K562 (cell line): ENCODE measurements around the gene UNC5B. TPM values are rescaled to one million over a fixed set of nuclear protein-coding genes. Genes with fewer than 3 reads are reported as not detected.

Source experiments
- FOXK2 ChIP-seq, 2 experiments: fragments of 450-650 bp; IDR thresholded peaks in 1 of 2; conservative IDR thresholded peaks in 1 of 2; 2 replicates each; pipeline ENCODE4 v1.6.1; 2016; ENCODE audit warnings: low read depth in 2 of 2, mild to moderate bottlenecking in 1 of 2
- GTF2A2 ChIP-seq: IDR thresholded peaks from 2 replicates; pipeline ENCODE4 v1.6.1; 2016; ENCODE audit warnings: mild to moderate bottlenecking, missing genetic modification characterization, missing compliant biosample characterization
- HDAC3 ChIP-seq: fragments of 450-650 bp; IDR thresholded peaks from 2 replicates; pipeline ENCODE4 v1.6.1; 2018; ENCODE audit warnings: borderline replicate concordance, mild to moderate bottlenecking, moderate library complexity; ENCODE audit not compliant: partially characterized antibody
- KDM1A ChIP-seq, 2 experiments: fragments of 450-650 bp; IDR thresholded peaks; 2 replicates each; pipeline ENCODE4 v1.6.1; 2016; ENCODE audit warnings: mild to moderate bottlenecking in 2 of 2
- NCOA6 ChIP-seq: fragments of 450-650 bp; IDR thresholded peaks from 2 replicates; pipeline ENCODE4 v1.6.1; 2017; ENCODE audit warnings: mild to moderate bottlenecking
- PTBP1 ChIP-seq: fragments of 200-400 bp; formaldehyde crosslinking; IDR thresholded peaks from 2 replicates; pipeline ENCODE4 v1.6.1; 2017; ENCODE audit warnings: low read depth, low read length
- TCF7 ChIP-seq: sonication (generic); IDR thresholded peaks from 2 replicates; pipeline ENCODE4 v1.6.1; 2016; ENCODE audit warnings: antibody characterized with exemption, borderline replicate concordance
- TEAD1 ChIP-seq, 2 experiments: fragments of 450-650 bp in 1 of 2; sonication (generic) in 1 of 2; formaldehyde crosslinking; IDR thresholded peaks; 2 replicates each; pipeline versions ENCODE4 v1.4.0 to v1.8.0; 2020 to 2022; ENCODE audit warnings: mild to moderate bottlenecking in 2 of 2, missing genetic modification reagents in 1 of 2
- XRCC4 ChIP-seq: IDR thresholded peaks from one replicate; pipeline ENCODE4 v1.6.1; 2011; ENCODE audit not compliant: insufficient read depth, insufficient read length; ENCODE audit errors: extremely low read depth
- ZBTB8A ChIP-seq: fragments of 450-650 bp; IDR thresholded peaks from 2 replicates; pipeline ENCODE4 v1.6.1; 2018; ENCODE audit warnings: mild to moderate bottlenecking, moderate library complexity; ENCODE audit not compliant: partially characterized antibody
- ZFP30 ChIP-seq: fragments of 250-450 bp; sonication (Bioruptor Pico); IDR thresholded peaks from 2 replicates; pipeline ENCODE4 v1.8.0; 2022; ENCODE audit warnings: moderate library complexity, mild to moderate bottlenecking, inconsistent platforms, borderline replicate concordance
- ZNF134 ChIP-seq: fragments of 250-450 bp; sonication (Bioruptor Pico); conservative IDR thresholded peaks from 2 replicates; pipeline ENCODE4 v1.4.0; 2020
- ZNF311 ChIP-seq: fragments of 250-450 bp; sonication (Bioruptor Pico); IDR thresholded peaks from 2 replicates; pipeline ENCODE4 v1.4.0; 2020; ENCODE audit warnings: mild to moderate bottlenecking, moderate library complexity
- ZNF79 ChIP-seq: fragments of 250-450 bp; sonication (Bioruptor Pico); IDR thresholded peaks from 2 replicates; pipeline ENCODE4 v1.4.0; 2020; ENCODE audit warnings: low read depth, mild to moderate bottlenecking, moderate library complexity
- polyA plus RNA-seq, 8 experiments: library from polyadenylated mRNA; depleted of rRNA in 4 of 8; stranded (reverse) in 5 of 8; unstranded in 3 of 8; fragments of >200 nt; fragmentation: Nextera tagmentation in 2 of 8; fragmentation: Illumina TruSeq in 1 of 8; extraction: Ambion mirVana in 2 of 8; extraction: Trizol in 1 of 8; gene quantifications; 2 replicates each; pipeline versions ENCODE4 v1.2.1 to v1.2.3, GENCODE V29; 2011 to 2014; ENCODE audit warnings: inconsistent platforms in 1 of 8, missing spikeins in 1 of 8
- total RNA-seq, 7 experiments: library from RNA; depleted of rRNA in 6 of 7; stranded (reverse); fragments of >200 nt in 6 of 7; fragmentation: Illumina TruSeq in 2 of 7; extraction: Trizol in 2 of 7; gene quantifications; 2 replicates each; pipeline versions ENCODE4 v1.2.1 to v1.2.3, GENCODE V29; 2011 to 2021; ENCODE audit warnings: low replicate concordance in 1 of 7
- TF ChIP-seq, protein P1 (sequence below): fragments of 450-650 bp; IDR thresholded peaks from 2 replicates; pipeline ENCODE4 v1.6.1; 2016; ENCODE audit warnings: borderline replicate concordance
- TF ChIP-seq, protein P2 (sequence below), 2 experiments: fragments of 450-650 bp; IDR thresholded peaks; 2 replicates each; pipeline ENCODE4 v1.6.1; 2016; ENCODE audit warnings: mild to moderate bottlenecking in 2 of 2, borderline replicate concordance in 1 of 2, low read depth in 1 of 2, moderate library complexity in 1 of 2
- TF ChIP-seq, protein P3 (sequence below): fragments of 450-650 bp; formaldehyde crosslinking; IDR thresholded peaks from 2 replicates; pipeline ENCODE4 v1.4.0; 2020; ENCODE audit warnings: mild to moderate bottlenecking, moderate library complexity

The UNC5B gene
- total and polyA plus RNA-seq, 9 of the 15 experiments (the other 6 are each of a cell fraction or from before 2014, with no cell fraction given), result 0.10 to 8.4 (median 2.1) TPM

DNA sequence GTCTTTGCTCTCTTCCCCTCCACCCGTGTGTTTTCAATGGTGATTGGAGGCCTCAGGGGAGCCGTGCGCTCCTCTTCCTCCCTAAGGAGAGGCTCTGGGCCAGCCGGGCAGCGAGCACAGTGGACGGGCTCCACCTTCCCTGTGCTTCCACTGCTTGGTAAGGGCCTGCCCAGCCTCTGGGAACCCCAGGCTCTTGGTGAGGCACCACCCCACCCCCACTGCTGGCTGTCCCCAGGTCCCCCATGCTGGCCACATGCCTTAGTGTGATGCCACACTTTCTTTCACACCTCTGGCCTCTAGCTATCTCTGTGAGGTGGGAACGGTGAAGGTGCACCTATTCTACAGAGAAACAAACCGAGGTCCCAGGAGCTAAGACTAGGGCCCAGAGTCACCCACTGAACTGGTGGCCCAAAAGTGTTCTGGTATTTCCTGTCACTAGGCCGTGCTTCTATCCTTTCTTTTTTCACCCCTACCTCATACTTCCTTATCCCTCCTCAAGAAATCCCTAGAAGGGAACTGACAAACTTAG is 53.3 kb downstream of the UNC5B start (continued):
- TF ChIP-seq HDAC3 (no peak), ZNF134 (no peak; the same call in 1 of the 2 replicates), ZNF311 (CRISPR knock-in tag) (peak; percentile 18; the same call in 1 of the 2 replicates), ZFP30 (CRISPR knock-in tag) (no peak), ZBTB8A (no peak), ZNF79 (peak; percentile 67; the same call in 1 of the 2 replicates), XRCC4 (no peak), TEAD1 (CRISPR knock-in tag; IDR thresholded peaks at IDR 0.05) (peak in 1 of 2 experiments; percentile 56; a peak in 1 of 4 replicates), TCF7 (no peak), KDM1A (IDR thresholded peaks at IDR 0.05) (no peak), PTBP1 (no peak), GTF2A2 (tag) (peak; percentile 70; the same call in 1 of the 2 replicates), NCOA6 (no peak), FOXK2 (conservative IDR thresholded peaks at IDR 0.05 in 1 of 2, IDR thresholded peaks at IDR 0.05 in 1 of 2; ENCODE audit: low read depth in 2 of 2) (no peak)
- TF ChIP-seq, protein P1, sequence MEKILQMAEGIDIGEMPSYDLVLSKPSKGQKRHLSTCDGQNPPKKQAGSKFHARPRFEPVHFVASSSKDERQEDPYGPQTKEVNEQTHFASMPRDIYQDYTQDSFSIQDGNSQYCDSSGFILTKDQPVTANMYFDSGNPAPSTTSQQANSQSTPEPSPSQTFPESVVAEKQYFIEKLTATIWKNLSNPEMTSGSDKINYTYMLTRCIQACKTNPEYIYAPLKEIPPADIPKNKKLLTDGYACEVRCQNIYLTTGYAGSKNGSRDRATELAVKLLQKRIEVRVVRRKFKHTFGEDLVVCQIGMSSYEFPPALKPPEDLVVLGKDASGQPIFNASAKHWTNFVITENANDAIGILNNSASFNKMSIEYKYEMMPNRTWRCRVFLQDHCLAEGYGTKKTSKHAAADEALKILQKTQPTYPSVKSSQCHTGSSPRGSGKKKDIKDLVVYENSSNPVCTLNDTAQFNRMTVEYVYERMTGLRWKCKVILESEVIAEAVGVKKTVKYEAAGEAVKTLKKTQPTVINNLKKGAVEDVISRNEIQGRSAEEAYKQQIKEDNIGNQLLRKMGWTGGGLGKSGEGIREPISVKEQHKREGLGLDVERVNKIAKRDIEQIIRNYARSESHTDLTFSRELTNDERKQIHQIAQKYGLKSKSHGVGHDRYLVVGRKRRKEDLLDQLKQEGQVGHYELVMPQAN, result no peak
- TF ChIP-seq, protein P2, sequence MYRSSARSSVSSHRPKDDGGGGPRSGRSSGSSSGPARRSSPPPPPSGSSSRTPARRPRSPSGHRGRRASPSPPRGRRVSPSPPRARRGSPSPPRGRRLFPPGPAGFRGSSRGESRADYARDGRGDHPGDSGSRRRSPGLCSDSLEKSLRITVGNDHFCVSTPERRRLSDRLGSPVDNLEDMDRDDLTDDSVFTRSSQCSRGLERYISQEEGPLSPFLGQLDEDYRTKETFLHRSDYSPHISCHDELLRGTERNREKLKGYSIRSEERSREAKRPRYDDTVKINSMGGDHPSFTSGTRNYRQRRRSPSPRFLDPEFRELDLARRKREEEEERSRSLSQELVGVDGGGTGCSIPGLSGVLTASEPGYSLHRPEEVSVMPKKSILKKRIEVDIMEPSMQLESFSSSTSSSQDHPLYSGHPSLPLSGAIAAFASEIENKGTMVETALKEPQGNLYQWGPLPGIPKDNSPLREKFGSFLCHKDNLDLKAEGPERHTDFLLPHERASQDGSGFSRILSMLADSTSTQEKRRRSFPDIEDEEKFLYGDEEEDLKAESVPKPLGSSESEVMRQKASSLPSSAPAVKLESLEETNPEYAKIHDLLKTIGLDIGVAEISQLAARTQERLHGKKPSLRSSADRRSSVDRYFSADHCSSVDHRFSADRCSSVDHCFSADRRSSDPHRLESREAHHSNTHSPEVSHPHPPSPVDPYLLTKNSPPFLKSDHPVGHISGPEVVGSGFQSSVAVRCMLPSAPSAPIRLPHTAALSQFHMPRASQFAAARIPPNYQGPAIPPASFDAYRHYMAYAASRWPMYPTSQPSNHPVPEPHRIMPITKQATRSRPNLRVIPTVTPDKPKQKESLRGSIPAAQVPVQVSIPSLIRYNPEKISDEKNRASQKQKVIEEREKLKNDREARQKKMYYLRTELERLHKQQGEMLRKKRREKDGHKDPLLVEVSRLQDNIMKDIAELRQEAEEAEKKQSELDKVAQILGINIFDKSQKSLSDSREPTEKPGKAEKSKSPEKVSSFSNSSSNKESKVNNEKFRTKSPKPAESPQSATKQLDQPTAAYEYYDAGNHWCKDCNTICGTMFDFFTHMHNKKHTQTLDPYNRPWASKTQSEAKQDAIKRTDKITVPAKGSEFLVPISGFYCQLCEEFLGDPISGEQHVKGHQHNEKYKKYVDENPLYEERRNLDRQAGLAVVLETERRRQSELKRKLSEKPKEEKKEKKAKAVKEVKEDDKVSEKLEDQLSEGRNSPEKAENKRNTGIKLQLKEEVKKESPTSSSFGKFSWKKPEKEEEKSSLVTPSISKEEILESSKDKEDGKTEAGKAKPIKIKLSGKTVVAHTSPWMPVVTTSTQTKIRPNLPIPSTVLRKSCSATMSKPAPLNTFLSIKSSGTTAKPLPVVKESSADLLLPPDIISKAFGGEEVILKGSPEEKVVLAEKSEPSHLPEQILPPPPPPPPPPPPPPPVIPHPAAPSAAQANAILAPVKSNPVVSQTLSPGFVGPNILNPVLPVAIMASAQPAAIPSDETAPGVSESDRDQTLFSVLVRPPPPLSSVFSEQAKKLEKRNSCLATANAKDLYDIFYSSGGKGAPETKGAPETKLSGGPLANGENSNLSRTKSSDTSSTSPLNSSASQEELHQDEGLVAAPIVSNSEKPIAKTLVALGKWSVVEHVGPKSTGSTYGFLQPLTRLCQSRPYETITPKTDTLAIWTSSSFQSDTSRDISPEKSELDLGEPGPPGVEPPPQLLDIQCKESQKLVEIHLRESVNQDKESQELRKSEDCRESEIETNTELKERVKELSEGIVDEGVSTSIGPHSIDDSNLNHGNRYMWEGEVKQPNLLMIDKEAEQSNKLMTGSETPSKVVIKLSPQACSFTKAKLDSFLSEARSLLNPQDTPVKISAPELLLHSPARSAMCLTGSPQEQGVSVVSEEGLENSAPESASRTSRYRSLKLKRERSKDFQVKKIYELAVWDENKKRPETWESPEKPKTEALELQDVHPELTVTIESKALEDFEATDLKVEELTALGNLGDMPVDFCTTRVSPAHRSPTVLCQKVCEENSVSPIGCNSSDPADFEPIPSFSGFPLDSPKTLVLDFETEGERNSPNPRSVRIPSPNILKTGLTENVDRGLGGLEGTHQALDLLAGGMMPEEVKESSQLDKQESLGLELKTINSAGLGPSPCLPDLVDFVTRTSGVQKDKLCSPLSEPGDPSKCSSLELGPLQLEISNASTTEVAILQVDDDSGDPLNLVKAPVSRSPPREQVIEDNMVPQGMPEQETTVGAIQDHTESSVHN (IDR thresholded peaks at IDR 0.05; ENCODE audit: borderline replicate concordance in 1 of 2, low read depth in 1 of 2), result no peak
- TF ChIP-seq, protein P3, sequence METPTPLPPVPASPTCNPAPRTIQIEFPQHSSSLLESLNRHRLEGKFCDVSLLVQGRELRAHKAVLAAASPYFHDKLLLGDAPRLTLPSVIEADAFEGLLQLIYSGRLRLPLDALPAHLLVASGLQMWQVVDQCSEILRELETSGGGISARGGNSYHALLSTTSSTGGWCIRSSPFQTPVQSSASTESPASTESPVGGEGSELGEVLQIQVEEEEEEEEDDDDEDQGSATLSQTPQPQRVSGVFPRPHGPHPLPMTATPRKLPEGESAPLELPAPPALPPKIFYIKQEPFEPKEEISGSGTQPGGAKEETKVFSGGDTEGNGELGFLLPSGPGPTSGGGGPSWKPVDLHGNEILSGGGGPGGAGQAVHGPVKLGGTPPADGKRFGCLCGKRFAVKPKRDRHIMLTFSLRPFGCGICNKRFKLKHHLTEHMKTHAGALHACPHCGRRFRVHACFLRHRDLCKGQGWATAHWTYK, result no peak
